Adipocyte (in vitro differentiated cells): ENCODE data around the gene METTL21C.

ENCODE experiments used
- DNase-seq: peaks from one replicate; pipeline ENCODE4 v3.0.0-alpha.2; 2015; ENCODE audit warnings: low read depth
- H3K27me3 ChIP-seq: replicated peaks from 2 replicates; pipeline ENCODE4 v1.7.0; 2013; ENCODE audit warnings: mild to moderate bottlenecking, low read length, moderate library complexity; ENCODE audit not compliant: control insufficient read depth, insufficient read depth
- H3K36me3 ChIP-seq: 2 replicates; pipeline ENCODE4 v1.7.0; 2013; ENCODE audit warnings: low read length, mild to moderate bottlenecking, moderate library complexity; ENCODE audit not compliant: control insufficient read depth, insufficient read depth, severe bottlenecking
- H3K4me1 ChIP-seq: 2 replicates; pipeline ENCODE4 v1.7.0; 2013; ENCODE audit warnings: mild to moderate bottlenecking, low read length, moderate library complexity; ENCODE audit not compliant: control insufficient read depth, insufficient read depth
- H3K4me3 ChIP-seq: 2 replicates; pipeline ENCODE4 v1.7.0; 2013; ENCODE audit warnings: mild to moderate bottlenecking, low read length, moderate library complexity
- H3K9ac ChIP-seq: 2 replicates; pipeline ENCODE4 v1.7.0; 2013; ENCODE audit warnings: mild to moderate bottlenecking, low read length, moderate library complexity
- H3K9me3 ChIP-seq: 2 replicates; pipeline ENCODE4 v1.7.0; 2013; ENCODE audit warnings: mild to moderate bottlenecking, low read length, moderate library complexity; ENCODE audit not compliant: control insufficient read depth

Gene METTL21C

GRCh38 chr13:102697264-102697663, 2.4 kb upstream of the METTL21C start:
- H3K9me3 ChIP-seq, result peaks cover 11% of the 10 kb centered on the region
- H3K9ac ChIP-seq, result no peak overlapping the region
- H3K4me1 ChIP-seq, result peaks cover 36% of the 10 kb centered on the region
- no peaks in the 10 kb centered on the region for H3K36me3 ChIP-seq
- DNase-seq, result no peak
- H3K4me3 ChIP-seq, result no peak overlapping the region
- H3K27me3 ChIP-seq, result peaks cover 9% of the 10 kb centered on the region

- Histone ChIP-seq H3K9ac (no peak overlapping the region), H3K9me3 (peaks cover 11% of the 10 kb centered on the region), H3K36me3 (no peaks in the 10 kb centered on the region), H3K27me3 (peaks cover 9% of the 10 kb centered on the region), H3K4me1 (peaks cover 35% of the 10 kb centered on the region), H3K4me3 (no peak overlapping the region)
- no peak for DNase-seq
Measured at GRCh38 chr13:102696465-102696864, 1.6 kb upstream of the METTL21C start.

DNA sequence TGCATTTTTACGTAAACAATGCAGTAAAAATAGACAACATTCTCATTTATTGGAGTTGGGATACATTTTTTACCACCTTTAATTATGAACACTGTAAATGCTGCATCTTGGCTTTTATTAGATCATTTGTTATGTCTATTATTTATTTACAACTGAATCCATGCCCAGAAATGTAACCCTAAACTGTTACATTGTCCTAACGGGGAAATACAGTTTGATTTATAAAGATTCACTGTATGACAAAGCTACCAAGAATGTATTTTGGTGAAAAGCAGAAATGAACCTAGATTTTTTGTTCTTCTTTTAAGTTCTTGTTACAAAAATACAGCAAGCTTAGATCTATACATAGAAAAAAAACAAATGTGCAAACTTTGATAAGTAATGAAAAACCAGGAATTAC, 1.1 kb downstream of the METTL21C start:
- peak overlapping the region; percentile 52 for H3K4me3 ChIP-seq
- no peak for DNase-seq
- H3K9me3 ChIP-seq, result peaks cover 9% of the 10 kb centered on the region
- H3K36me3 ChIP-seq, result no peaks in the 10 kb centered on the region
- peaks cover 9% of the 10 kb centered on the region for H3K4me1 ChIP-seq
- peak overlapping the region; percentile 63 for H3K9ac ChIP-seq
- peaks cover 12% of the 10 kb centered on the region for H3K27me3 ChIP-seq

DNA sequence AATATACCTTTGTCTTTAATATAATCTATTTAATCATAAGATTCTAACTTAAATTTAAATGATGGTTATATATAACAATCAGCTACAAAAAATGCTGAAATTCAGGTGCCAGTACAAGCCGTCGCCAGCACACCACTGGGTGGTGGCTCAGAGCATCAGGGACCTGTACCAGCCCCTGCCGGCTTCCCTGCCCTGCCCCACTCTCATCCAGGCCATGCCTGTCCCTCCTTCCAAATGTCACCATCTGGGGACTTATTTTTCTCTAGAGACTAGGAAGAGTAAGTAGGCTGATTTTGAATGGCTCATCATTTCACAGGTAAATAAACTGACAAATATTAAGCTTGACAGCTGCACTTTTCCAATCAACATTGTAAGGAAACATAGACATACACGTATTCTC, 1.6 kb downstream of the METTL21C start:
- DNase-seq, result no peak
- no peak overlapping the region for H3K9ac ChIP-seq
- peaks cover 3% of the 10 kb centered on the region for H3K9me3 ChIP-seq
- peaks cover 9% of the 10 kb centered on the region for H3K4me1 ChIP-seq
- H3K27me3 ChIP-seq, result peaks cover 12% of the 10 kb centered on the region
- no peak overlapping the region for H3K4me3 ChIP-seq
- no peaks in the 10 kb centered on the region for H3K36me3 ChIP-seq

GRCh38 chr13:102692491-102692826, 2.4 kb downstream of the METTL21C start:
- no peaks in the 10 kb centered on the region for H3K36me3 ChIP-seq
- no peaks in the 10 kb centered on the region for H3K9me3 ChIP-seq
- H3K4me1 ChIP-seq, result peaks cover 9% of the 10 kb centered on the region
- peaks cover 16% of the 10 kb centered on the region for H3K27me3 ChIP-seq
- H3K4me3 ChIP-seq, result no peak overlapping the region
- H3K9ac ChIP-seq, result no peak overlapping the region
- no peak for DNase-seq

DNA sequence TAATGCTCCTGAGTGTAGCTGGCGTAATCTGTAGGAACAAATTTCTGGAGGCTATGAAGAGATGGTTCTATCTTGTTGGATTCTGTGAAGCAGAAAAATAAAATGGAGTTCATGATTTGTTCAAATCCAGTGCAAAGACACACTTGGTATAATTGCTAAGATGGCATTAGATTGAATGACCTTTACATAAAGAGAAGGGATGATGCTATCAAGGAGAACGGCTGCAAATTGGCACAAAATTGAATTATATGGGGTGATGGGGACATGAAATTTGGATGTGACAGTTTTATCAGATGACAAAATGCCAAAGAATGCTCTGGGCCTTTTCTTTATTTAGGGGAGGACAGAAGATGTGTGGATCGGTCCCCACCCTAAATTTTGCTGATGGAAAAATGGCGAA, 4.0 kb downstream of the METTL21C start:
- Histone ChIP-seq H3K27me3 (peaks cover 16% of the 10 kb centered on the region), H3K9me3 (no peaks in the 10 kb centered on the region), H3K36me3 (no peaks in the 10 kb centered on the region), H3K4me1 (peaks cover 9% of the 10 kb centered on the region), H3K9ac (no peak overlapping the region), H3K4me3 (no peak overlapping the region)
- no peak for DNase-seq

- Histone ChIP-seq H3K9ac (no peak overlapping the region), H3K36me3 (no peaks in the 10 kb centered on the region), H3K27me3 (peaks cover 8% of the 10 kb centered on the region), H3K4me1 (no peaks in the 10 kb centered on the region), H3K4me3 (no peak overlapping the region), H3K9me3 (no peaks in the 10 kb centered on the region)
- no peak for DNase-seq
Measured at GRCh38 chr13:102688306-102688973, 6.4 kb downstream of the METTL21C start.

- Histone ChIP-seq H3K9ac (no peak overlapping the region), H3K4me3 (no peak overlapping the region), H3K36me3 (no peaks in the 10 kb centered on the region), H3K4me1 (no peaks in the 10 kb centered on the region), H3K9me3 (peaks cover 8% of the 10 kb centered on the region), H3K27me3 (peaks cover 8% of the 10 kb centered on the region)
- DNase-seq, result no peak
Measured at GRCh38 chr13:102687520-102687919, 7.3 kb downstream of the METTL21C start.

DNA sequence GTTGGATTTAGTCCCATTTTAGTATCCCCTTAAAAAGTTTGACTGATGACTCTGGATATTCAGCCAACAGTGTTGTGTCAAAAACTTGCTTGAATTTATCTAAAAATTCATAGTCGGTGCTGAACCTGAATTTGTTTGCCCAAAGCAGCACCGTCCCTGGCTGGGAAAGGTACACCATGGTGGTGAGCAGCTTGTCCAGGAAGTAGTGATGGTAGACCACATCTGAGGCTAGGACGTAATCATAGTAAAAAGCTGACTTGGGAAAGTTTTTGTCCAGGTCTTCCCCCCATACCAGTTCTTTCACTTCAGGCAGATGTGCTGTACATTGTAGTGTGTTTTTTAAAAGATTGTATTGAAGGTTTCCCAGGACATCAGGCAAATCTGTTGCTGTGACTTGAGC, 8.8 kb downstream of the METTL21C start:
- H3K27me3 ChIP-seq, result peaks cover 8% of the 10 kb centered on the region
- no peak overlapping the region for H3K4me3 ChIP-seq
- H3K9ac ChIP-seq, result no peak overlapping the region
- no peak for DNase-seq
- H3K4me1 ChIP-seq, result peaks cover 5% of the 10 kb centered on the region
- no peaks in the 10 kb centered on the region for H3K36me3 ChIP-seq
- H3K9me3 ChIP-seq, result peaks cover 20% of the 10 kb centered on the region

DNA sequence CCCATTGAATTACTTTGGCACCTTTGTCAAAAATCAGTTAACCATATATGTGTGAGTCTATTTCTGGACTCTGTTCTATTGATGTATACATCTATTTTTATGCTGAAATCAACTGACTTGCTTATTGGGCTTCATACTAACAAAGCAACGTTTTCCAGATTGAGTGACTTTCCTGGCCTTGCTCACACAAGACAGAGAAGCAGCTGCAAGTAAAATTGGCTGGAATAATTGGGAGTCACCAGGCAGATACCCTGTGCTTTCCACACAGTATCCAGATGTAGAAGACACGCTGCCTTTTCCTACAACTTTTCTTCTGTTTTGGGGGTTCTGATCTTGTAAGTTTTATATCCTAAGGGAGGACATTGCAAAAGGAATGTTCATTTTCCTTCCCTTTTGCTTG, 11.2 kb downstream of the METTL21C start:
- Histone ChIP-seq H3K27me3 (peaks cover 4% of the 10 kb centered on the region), H3K9me3 (peaks cover 20% of the 10 kb centered on the region), H3K4me1 (peaks cover 14% of the 10 kb centered on the region), H3K36me3 (peaks cover 15% of the 10 kb centered on the region), H3K4me3 (no peak overlapping the region), H3K9ac (no peak overlapping the region)
- no peak for DNase-seq

GRCh38 chr13:102682727-102683126, 12.1 kb downstream of the METTL21C start:
- H3K4me1 ChIP-seq, result peaks cover 14% of the 10 kb centered on the region
- no peak for DNase-seq

DNA sequence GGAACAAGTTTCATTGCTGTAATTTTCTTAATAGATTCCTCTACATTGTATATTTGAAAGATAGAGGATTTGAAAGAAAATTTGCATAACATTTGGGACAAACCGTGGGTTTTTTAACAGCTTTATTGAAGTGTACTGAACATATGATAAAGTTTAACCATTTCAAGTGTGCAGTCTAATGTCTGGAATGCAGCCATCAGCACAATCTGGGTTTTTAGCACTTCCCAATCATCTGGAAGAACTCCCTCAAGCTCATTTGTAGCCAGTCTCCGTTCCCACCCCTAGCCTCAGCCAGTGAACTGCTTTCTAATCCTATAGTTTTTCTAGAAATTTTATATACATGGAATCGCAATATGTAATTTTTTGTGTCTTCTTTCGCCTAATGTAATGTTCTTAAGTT, 12.6 kb downstream of the METTL21C start:
- Histone ChIP-seq H3K4me3 (peak overlapping the region; percentile 9), H3K36me3 (peaks cover 27% of the 10 kb centered on the region), H3K4me1 (peaks cover 14% of the 10 kb centered on the region), H3K27me3 (no peaks in the 10 kb centered on the region), H3K9me3 (peaks cover 20% of the 10 kb centered on the region), H3K9ac (no peak overlapping the region)
- no peak for DNase-seq

More at GRCh38 chr13:102682727-102683126, 12.1 kb downstream of the METTL21C start:
- H3K36me3 ChIP-seq, result peaks cover 24% of the 10 kb centered on the region
- no peak overlapping the region for H3K4me3 ChIP-seq
- peaks cover 20% of the 10 kb centered on the region for H3K9me3 ChIP-seq
- H3K9ac ChIP-seq, result no peak overlapping the region
- H3K27me3 ChIP-seq, result no peaks in the 10 kb centered on the region
